Measurements from ENCODE around the gene EIF3D. TPM values are rescaled to one million over a fixed set of nuclear protein-coding genes. Genes with fewer than 3 reads are reported as not detected.
A peak's percentile ranks its signal among the peaks of the same experiment; 100 is the strongest.

EIF3D gene
- total RNA-seq, 2 donors from 2014 or later = 248 to 321 TPM

DNA sequence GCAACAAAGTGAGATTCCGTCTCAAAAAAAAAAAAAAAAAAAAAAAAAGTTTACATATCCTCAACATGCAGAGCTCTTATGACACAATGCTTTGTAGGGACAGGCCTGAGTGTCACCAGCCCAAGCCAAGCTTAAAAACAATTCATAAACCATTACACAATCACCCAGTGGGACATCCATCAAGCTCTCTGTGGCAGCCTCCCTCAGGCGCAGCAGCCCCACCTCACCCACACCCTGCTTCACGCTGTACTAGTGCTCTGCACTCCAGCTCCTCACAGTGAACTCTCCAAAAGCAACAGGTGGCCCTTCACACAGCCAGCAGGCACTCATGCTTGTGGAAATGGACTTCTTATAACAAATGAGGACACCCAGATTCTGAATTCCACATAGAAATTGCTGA is 18.6 kb downstream of the EIF3D start:
- Mint-ChIP-seq H3K27ac (no peak overlapping the region), H3K9me3 (no peaks in the 10 kb centered on the region), H3K4me1 (ENCODE audit: low read depth in 2 of 2) (peaks cover 11 to 14% of the 10 kb centered on the region in 2 donors), H3K36me3 (peaks cover 27% of the 10 kb centered on the region), H3K27me3 (no peaks in the 10 kb centered on the region), H3K4me3 (no peak overlapping the region)
- no peak for ATAC-seq
- no peak for DNase-seq (ENCODE audit: low spot score)

DNA sequence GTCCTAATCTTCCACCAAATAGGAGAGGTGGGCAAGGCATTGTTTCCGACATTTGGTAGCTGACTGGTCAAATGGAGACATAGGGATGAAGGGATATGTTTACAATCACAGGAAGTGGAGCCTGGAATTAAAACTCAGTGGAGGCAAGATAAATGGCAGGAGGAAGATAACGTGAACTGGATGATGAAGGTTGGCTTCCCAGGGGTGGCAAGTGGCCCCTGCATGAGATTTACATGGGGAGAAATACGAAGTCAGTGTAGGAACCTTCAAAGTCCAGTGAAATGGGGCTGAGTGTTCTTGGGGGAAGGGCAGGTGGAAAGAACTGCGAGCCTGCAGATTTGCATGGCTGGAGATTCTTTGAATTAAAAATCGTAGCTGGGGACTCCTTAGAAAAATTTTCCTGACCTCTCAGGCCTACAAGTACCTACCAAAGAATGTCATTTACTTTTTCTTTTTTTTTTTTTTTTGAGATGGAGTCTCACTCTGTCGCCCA is 21.4 kb downstream of the EIF3D start:
- H3K27ac Mint-ChIP-seq = peak overlapping the region in 1 of 2 donors; percentile 45
- peaks cover 11 to 14% of the 10 kb centered on the region in 2 donors for H3K4me1 Mint-ChIP-seq (ENCODE audit: low read depth in 2 of 2)
- H3K36me3 Mint-ChIP-seq = peaks cover 11% of the 10 kb centered on the region
- no peaks in the 10 kb centered on the region for H3K9me3 Mint-ChIP-seq
- ATAC-seq = no peak
- DNase-seq (ENCODE audit: low spot score) = no peak
- no peaks in the 10 kb centered on the region for H3K27me3 Mint-ChIP-seq
- peak overlapping the region; percentile 66 for H3K4me3 Mint-ChIP-seq

DNA sequence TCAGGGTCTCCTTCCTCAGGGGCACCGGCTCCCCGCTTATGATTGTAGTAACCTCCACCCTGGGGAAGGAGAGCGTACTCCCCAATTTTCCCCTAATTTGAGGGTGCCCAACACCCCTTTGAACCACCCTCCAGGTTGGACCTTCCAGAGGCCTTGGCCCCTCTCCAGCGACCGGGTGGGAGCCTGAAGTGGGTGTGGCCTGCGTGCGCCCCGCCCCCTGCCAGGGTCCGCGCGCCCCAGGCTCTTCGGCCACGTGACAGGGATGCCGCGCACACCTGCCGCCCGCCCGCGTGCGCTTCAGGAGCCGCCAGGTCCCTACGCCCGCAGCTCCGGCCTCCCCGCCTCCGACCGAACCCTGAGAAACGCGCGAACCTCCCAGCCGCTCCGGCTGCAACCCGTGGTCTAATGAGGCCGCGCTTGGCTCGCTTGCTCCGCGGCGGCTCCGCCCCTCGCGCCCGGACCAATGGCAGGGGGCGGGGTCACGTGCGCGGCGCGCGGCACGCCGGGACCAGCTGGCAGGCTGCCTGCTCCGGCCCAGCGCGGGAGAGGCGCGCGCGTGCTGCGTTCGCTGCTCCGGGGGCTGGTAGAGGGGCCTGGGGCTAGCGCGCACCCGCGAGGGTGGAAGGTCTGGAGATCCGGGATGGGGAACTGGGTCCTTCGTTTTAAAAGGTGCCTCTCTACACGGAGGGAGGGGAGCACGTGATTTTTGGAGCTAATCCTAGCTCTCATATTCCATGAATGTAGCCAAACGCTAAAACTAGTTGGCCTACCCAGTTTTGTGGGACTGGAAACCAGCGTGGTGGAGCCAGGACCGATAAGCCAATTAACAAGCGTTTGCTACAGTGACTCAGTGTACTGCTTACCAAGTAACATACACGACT is 22.1 kb downstream of the EIF3D start, which contains the start of gene FOXRED2:
FOXRED2 (minus strand) TSS at position 404 of the 881 bp plus-strand sequence. CDS start 618 bp downstream, outside the sequence.
- peak; percentile 97 to 98 for ATAC-seq
- Mint-ChIP-seq H3K27me3 (no peaks in the 10 kb centered on the region), H3K27ac (peak within 1 kb of the TSS in 1 of 2 donors; percentile 45), H3K36me3 (peaks cover 8% of the 10 kb centered on the region), H3K4me3 (peak within 1 kb of the TSS; percentile 66), H3K9me3 (no peaks in the 10 kb centered on the region), H3K4me1 (ENCODE audit: low read depth in 2 of 2) (peaks cover 11 to 14% of the 10 kb centered on the region in 2 donors)
- DNase-seq (ENCODE audit: low spot score) = peak; percentile 91

DNA sequence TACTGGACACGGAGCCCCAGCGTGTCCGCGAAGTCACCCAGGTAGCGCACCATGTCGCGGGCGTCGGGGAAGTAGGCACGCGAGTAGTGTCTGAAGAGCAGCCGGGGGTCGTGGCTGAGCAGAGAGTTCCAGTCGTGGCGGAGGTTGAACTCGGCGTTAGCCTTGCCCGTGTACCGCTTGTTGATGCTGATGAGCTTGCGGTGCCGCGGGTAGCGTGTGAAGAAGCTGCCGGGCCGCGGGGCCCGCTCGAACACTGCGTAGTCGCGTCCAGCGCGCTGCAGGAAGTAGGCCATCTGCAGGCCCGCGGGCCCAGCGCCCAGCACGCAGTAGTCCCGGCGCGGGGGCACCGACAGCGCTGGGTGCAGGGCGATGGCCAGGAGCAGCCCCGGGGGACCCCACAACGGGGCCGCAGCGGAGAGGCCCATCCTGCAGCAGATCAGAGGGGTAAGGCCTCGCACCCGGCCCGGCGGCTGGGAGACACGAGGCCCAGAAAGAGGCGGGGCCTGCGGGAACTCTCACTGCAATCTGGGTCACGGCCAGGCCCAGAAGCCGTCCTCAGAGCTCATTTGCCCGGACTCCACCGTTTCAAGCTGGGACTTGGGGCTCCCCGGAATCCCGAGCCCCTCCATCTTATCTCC is 22.8 kb downstream of the EIF3D start:
- no peak for DNase-seq (ENCODE audit: low spot score)
- Mint-ChIP-seq H3K4me1 (ENCODE audit: low read depth in 2 of 2) (peaks cover 7 to 9% of the 10 kb centered on the region in 2 donors), H3K4me3 (peak overlapping the region; percentile 66), H3K27ac (no peak overlapping the region), H3K9me3 (no peaks in the 10 kb centered on the region), H3K27me3 (no peaks in the 10 kb centered on the region), H3K36me3 (peaks cover 1% of the 10 kb centered on the region)
- no peak for ATAC-seq

DNA sequence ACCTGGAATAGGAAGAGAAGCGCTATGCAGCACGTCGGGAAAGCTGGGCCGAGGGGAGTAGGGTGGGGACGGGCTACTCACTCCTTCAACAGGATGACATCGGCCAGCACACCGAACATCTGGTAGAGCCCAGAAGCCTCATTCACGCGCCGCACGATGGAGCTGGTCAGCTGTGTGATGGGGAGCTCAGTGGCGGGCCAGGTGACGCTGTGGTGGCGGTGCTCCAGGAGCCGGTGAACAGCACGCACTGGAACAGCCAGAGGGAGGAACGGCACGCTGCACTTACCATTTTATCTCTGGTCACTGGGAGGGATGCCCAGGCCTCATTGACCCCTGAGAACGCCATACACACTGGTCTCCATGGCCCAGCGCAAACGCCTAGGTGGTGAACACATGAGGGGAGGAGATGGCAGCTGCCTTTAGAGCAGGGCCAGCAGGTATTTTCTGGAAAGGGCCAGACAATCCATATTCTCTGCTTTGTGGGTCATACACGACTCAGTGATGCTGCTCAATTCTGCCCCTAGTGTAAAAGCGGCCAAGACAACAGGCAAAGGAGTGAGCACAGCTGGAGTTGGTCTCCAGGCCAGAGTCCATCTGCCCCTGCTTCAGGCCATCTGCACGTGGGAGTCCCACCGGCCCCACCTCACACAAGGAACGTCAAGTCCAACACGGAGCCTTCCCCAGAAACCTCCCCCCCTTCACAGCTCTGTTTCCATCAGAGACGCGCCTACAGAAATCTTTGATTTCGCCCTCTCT is 30.9 kb downstream of the EIF3D start:
- ATAC-seq = peak in 1 of 2 donors; percentile 24

DNA sequence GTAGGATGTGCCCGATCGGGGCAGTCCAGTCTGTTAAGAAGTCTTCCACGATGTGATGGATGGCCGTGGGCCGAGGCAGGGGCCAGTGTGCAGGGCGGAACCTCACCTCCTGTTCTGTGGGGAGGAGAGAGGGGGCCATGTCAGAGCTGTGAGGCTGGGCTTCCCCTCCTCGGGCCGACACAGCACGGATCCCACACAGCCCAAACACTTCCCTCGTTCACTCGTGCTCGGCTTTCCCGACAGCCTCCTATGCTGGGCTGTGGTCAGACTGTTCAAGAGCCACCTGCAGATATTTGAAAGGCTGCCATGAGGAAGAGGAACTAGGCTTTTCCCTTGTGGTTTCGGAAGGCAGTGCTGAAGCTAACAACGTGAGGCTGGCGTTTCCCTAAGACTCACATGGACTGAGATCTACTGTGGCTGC is 35.3 kb downstream of the EIF3D start:
- H3K4me1 Mint-ChIP-seq (ENCODE audit: low read depth in 2 of 2) = peaks cover 0 to 5% of the 10 kb centered on the region in 2 donors
- peak overlapping the region in 1 of 2 donors; percentile 47 for H3K27ac Mint-ChIP-seq
- H3K4me3 Mint-ChIP-seq = no peak overlapping the region
- DNase-seq (ENCODE audit: low spot score) (no peak), ATAC-seq (peak; percentile 36 to 71)
- H3K9me3 Mint-ChIP-seq = no peaks in the 10 kb centered on the region
- H3K27me3 Mint-ChIP-seq = no peaks in the 10 kb centered on the region
- H3K36me3 Mint-ChIP-seq = no peaks in the 10 kb centered on the region

More for the DNA sequence above, 30.9 kb downstream of the EIF3D start:
- H3K9me3 Mint-ChIP-seq = no peaks in the 10 kb centered on the region
- no peaks in the 10 kb centered on the region for H3K36me3 Mint-ChIP-seq
- H3K4me1 Mint-ChIP-seq (ENCODE audit: low read depth in 2 of 2) = peaks cover 0 to 5% of the 10 kb centered on the region in 2 donors
- H3K27me3 Mint-ChIP-seq = no peaks in the 10 kb centered on the region
- no peak for DNase-seq (ENCODE audit: low spot score)
- no peak overlapping the region for H3K27ac Mint-ChIP-seq
- no peak overlapping the region for H3K4me3 Mint-ChIP-seq

DNA sequence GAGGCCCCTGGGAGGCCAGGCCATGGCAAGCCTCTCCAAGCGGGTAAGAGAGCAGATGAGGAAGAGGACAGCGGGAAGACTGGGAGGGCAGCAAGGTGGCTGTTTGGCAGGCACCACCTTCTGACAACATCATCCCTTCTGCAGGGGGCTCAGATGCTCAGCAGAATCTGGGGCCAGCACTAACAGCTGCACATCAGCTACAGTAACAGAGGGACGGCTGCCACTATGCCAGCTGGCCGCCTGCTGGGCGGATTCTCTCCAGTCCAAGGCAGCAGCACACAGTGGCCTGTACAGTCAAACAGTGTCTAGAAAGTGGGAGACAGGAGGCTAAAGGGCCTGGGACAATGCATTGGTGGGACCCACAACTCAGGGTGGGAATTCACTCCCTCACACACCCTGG is 36.9 kb downstream of the EIF3D start:
- peaks cover 0 to 5% of the 10 kb centered on the region in 2 donors for H3K4me1 Mint-ChIP-seq (ENCODE audit: low read depth in 2 of 2)
- H3K27ac Mint-ChIP-seq = no peak overlapping the region
- peaks cover 3% of the 10 kb centered on the region for H3K36me3 Mint-ChIP-seq
- H3K4me3 Mint-ChIP-seq = no peak overlapping the region
- DNase-seq (ENCODE audit: low spot score) (no peak), ATAC-seq (no peak)
- H3K9me3 Mint-ChIP-seq = no peaks in the 10 kb centered on the region
- H3K27me3 Mint-ChIP-seq = no peaks in the 10 kb centered on the region

DNA sequence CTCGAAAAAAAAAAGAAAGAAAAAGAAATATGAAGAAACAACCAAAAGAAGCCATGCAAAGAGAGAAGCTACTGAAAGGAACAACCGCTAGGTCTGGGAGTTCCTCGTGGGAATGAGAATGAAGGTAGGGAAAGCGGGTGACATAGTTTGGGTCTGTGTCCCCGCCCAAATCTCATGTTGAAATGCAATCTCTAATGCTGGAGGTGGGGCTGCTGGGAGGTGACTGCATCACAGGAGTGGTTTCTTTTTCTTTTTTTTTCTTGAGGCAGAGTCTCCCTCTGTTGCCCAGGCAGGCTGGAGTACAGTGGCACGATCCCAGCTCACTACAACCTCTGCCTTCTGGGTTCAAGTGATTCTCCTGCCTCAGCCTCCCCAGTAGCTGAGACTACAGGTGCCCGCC is 37.8 kb downstream of the EIF3D start:
- Mint-ChIP-seq H3K36me3 (peaks cover 5% of the 10 kb centered on the region), H3K4me1 (ENCODE audit: low read depth in 2 of 2) (peaks cover 0 to 5% of the 10 kb centered on the region in 2 donors), H3K27me3 (no peaks in the 10 kb centered on the region), H3K9me3 (no peaks in the 10 kb centered on the region), H3K27ac (no peak overlapping the region), H3K4me3 (no peak overlapping the region)
- ATAC-seq = no peak
- no peak for DNase-seq (ENCODE audit: low spot score)

DNA sequence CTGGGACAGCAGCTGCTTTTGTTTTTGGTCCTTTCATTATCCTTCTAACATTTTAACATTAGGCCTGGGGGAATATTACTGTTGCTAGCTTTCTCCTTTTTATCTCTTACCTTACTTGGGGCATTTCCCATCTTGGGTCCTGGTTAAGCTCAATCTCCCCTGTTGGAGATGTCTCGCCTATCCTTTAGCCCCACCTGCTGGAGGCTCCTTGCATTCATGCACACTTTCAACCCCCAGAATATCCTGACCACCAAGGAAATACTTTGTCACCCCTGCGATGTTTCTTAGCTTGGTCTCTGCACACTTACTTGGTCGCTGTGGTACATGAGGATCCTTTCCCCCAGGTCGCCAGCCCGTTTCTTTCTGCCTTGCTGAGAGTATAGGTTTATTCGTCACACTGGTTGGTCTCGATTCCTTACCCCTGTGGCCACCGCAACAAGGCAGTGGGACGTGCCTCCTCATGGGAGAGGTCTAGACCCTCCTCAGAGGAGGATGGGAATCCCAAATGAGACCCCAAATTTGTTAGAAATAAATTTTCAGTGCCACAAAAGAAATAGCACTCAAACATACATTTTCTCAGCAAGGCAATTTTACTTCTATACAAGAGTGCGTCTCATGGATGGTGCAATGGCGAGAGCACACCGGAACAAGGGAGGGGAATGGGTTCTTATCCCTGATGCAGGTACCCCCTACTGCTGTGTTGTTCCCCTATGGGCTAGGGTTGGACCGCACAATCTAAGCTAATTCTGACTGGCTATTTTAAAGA is 42.2 kb downstream of the EIF3D start:
- no peak overlapping the region for H3K4me3 Mint-ChIP-seq
- no peak for DNase-seq (ENCODE audit: low spot score)
- peaks cover 5 to 7% of the 10 kb centered on the region in 2 donors for H3K4me1 Mint-ChIP-seq (ENCODE audit: low read depth in 2 of 2)
- no peak for ATAC-seq
- H3K9me3 Mint-ChIP-seq = no peaks in the 10 kb centered on the region
- H3K27ac Mint-ChIP-seq = no peak overlapping the region
- no peaks in the 10 kb centered on the region for H3K27me3 Mint-ChIP-seq
- peaks cover 5% of the 10 kb centered on the region for H3K36me3 Mint-ChIP-seq

DNA sequence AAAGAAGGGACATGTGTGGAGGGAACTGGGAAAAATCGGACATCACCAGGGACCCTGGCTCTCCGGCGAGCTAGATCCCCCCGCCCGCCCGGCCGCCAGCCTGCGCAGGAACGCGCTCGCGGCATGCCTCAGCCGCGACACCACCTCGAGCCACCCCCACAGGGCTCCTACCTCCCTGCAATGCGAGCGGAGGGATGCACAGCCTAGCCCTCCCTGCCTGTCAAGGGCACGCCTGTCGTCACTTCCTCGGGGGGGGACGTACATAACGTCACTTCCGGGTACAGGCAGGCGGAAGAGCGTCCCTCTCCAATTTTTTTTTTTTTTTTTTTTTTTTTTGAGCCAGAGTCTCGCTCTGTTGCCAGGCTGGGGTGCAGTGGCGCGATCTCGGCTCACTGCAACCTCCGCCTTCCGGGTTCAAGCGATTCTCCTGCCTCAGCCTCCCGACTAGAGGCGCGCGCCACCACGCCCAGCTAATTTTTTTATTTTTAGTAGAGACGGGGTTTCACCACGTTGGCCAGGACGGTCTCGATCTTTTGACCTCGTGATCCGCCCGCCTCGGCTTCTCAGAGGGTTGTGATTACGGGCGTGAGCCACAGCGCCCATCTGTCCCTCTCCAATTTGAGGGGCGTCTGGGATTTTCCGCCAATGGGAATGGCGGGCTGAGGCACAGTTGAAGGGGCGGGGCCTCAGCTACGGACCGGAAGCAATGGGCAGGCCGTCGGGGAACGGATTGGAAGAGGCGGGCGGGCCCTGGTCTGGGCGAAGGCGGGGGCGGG is 47.4 kb downstream of the EIF3D start, which contains the start of gene TXN2:
TXN2 (minus strand) TSS at position 248 of the 776 bp plus-strand sequence. CDS start 803 bp downstream, outside the sequence.
- no peaks in the 10 kb centered on the region for H3K9me3 Mint-ChIP-seq
- H3K4me3 Mint-ChIP-seq = peak within 1 kb of the TSS; percentile 93
- H3K36me3 Mint-ChIP-seq = peaks cover 5% of the 10 kb centered on the region
- H3K27ac Mint-ChIP-seq = peak within 1 kb of the TSS; percentile 87 to 94
- DNase-seq (ENCODE audit: low spot score) (peak; percentile 97), ATAC-seq (peak; percentile 94 to 96)
- peaks cover 18% of the 10 kb centered on the region in 2 donors for H3K4me1 Mint-ChIP-seq (ENCODE audit: low read depth in 2 of 2)
- no peaks in the 10 kb centered on the region for H3K27me3 Mint-ChIP-seq

DNA sequence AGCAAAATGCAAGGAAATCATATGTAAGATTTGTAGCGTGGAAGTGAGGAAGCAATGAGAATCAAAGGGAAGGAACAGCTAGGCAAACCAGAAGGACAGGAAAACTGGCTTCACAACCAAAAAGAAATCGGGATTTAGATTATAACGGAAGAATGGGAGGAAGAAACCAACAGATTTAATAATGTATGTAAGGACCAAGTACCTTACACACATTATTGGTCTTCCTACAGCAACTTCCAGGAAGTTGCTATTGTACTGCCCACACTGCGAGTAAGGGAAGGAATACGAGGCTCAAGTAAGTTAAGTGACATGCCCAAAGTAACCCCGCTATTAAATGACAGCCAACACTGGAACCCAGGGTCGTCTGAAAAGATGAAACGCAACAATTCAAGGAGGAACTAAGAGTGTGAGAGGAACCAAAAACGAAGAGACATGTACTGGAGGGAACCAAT is 48.0 kb downstream of the EIF3D start:
- no peak for ATAC-seq
- Mint-ChIP-seq H3K36me3 (peaks cover 9% of the 10 kb centered on the region), H3K9me3 (no peaks in the 10 kb centered on the region)

DNA sequence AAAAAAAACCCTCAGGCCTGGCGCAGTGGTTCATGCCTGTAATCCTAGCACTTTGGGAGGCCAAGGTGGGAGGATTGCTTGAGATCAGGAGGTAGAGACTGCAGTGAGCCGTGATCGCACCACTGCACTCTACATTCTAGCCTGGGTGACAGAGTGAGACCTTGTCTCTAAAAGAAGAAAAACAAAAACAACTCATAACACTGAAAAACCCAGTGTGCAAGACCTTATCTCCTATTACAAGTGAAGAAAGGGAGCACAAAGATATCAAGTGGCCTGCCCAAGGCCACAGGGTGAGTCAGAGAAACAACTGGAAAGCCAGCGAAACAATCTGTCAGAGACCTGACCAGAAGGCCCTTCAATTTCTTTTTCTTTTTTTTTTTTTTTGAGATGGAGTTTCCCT is 50.0 kb downstream of the EIF3D start:
- DNase-seq (ENCODE audit: low spot score) (no peak), ATAC-seq (no peak)
- H3K9me3 Mint-ChIP-seq = no peaks in the 10 kb centered on the region
- H3K27me3 Mint-ChIP-seq = no peaks in the 10 kb centered on the region
- peaks cover 16% of the 10 kb centered on the region for H3K36me3 Mint-ChIP-seq
- H3K27ac Mint-ChIP-seq = no peak overlapping the region
- peaks cover 18 to 22% of the 10 kb centered on the region in 2 donors for H3K4me1 Mint-ChIP-seq (ENCODE audit: low read depth in 2 of 2)
- H3K4me3 Mint-ChIP-seq = no peak overlapping the region

More for the DNA sequence above, 48.0 kb downstream of the EIF3D start:
- peak overlapping the region; percentile 93 for H3K4me3 Mint-ChIP-seq
- H3K27ac Mint-ChIP-seq = peak overlapping the region; percentile 87 to 94
- no peaks in the 10 kb centered on the region for H3K27me3 Mint-ChIP-seq
- DNase-seq (ENCODE audit: low spot score) = no peak
- H3K4me1 Mint-ChIP-seq (ENCODE audit: low read depth in 2 of 2) = peaks cover 18 to 19% of the 10 kb centered on the region in 2 donors

Data from natural killer cell treated with Interleukin-12 subunit alpha and Interleukin-12 subunit beta and Interleukin-15 and Interleukin-18, amount 100 ng/mL, for 72 hours (primary cell).